ENCODE measurements around the gene MICALL2.
A peak's percentile ranks its signal among the peaks of the same experiment; 100 is the strongest.

Gene MICALL2

DNA sequence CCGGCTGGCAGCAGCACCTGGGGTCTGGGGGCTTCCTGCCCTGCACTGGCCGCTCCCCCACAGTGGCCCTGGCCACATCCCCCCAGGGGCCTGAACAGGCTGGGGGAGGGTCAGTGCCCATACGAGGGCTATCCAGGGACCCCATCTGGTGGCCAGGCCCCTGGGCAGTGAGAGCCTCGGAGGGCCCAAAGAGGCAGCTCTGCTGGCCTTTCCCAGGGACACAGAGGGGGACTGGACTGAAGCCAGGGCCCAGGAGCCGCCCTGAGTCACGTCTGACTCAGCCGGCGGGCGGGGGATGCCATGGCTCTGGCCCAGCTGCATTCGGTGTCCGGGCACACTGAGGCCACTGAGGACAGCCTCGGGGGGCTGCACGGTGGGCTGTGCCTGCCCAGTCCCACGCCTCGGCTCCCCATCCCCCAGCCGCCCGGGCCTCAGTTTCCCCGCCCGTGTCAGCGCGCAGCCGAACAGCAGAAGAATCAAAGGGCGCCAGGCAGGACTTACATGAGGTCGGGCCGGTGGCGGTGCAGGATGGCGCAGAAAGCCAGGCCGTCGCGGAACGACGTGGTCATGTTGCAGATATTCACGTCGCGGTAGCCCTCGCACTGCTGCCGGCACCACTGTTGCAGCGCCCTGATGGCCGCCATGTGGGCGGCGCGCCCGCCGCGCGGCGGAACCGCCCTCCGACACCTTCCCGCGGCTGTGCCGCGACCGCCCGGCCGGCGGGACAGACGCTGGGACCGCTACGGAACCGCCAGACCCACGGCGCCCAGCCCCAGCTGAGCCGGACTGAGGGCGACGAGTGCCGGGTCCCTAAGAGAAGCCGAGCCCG is at the start of gene MICALL2:
TSS of gene MICALL2 (minus strand) at position 788 of the 829 bp plus-strand sequence. CDS start at position 644, 144 bp downstream.
- Histone ChIP-seq H3K27me3 (peaks cover 22% of the 10 kb centered on the region), H3K4me2 (peak within 1 kb of the TSS; percentile 99), H3K27ac (no peak within 1 kb of the TSS), H3K9me3 (no peaks in the 10 kb centered on the region), H4K20me1 (peaks cover 25% of the 10 kb centered on the region), H3K36me3 (no peaks in the 10 kb centered on the region), H3K9ac (peak within 1 kb of the TSS; percentile 75), H3K4me1 (peaks cover 69% of the 10 kb centered on the region), H3K4me3 (peak within 1 kb of the TSS; percentile 71)
- no peak for TF ChIP-seq Cebpa-rat (IDR thresholded peaks at IDR 0.05)

DNA sequence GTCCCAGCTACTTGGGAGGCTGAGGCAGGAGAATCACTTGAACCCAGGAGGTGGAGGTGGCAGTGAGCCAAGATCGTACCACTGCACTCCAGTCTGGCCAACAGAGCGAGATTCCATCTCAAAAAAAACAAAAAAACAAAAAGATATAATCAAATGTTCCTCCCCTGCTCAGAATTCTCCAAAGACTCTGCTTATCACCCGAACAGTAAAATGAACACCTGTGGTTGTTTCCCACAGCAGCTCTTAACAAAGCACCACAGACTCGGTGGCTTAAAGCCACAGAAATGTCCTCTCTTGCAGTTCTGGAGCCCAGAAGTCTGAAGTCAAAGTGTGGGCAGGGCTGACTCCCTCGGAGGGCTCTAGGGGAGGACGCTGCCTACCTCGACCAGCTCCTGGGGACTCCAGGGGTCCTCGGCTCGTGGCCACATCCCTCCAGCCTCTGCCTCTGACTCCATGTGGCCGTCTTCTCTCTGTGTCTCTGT is 49.0 kb upstream of the MICALL2 start:
- TF ChIP-seq Cebpa-rat (IDR thresholded peaks at IDR 0.05), result no peak
- Histone ChIP-seq H3K27ac (peak overlapping the region; percentile 100), H3K36me3 (peaks cover 7% of the 10 kb centered on the region), H3K4me2 (peak overlapping the region; percentile 98), H4K20me1 (peaks cover 9% of the 10 kb centered on the region), H3K4me1 (peaks cover 81% of the 10 kb centered on the region), H3K9ac (peak overlapping the region; percentile 100), H3K27me3 (no peaks in the 10 kb centered on the region), H3K4me3 (peak overlapping the region; percentile 72), H3K9me3 (no peaks in the 10 kb centered on the region)

DNA sequence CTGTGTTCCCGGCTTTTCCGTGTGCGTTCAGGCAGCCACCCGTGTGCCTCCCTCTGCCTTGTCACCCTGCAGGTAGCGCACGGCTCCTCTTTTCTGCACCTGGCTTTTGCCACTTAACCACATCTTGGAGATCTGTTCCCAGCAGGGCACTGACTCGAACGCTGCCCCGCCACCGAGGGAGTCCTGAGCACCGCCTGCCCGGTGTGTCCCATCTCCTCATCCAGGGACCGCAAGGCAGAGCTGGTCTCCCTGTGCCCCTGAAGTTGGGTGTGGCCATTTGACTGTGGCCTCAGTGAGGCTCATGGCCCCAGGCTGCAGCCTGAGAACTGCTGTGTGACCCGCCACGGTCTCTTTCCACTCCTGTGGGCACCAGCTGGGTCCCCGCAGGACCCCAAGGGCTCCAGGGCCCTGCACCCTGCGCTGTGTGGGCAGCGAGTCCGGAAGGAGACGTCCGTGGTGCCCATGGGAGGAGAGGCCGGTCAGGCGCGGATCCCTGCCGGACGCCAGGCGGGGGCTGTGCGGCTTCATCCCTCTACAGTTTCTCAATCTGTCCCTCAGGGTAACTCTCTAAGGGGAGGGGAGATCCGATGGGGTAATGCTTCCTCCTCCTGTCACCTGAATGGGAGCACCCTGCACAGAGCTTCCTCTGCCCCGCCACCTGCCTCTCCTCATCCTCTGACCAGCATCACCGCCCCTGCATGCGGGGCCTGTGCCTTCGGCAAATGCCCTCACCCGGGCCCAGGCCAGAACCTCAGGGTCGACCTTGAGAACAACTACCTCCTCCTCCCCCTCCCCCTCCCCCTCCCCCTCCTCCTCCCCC is 46.7 kb upstream of the MICALL2 start:
- peak overlapping the region; percentile 94 for H3K27ac ChIP-seq
- TF ChIP-seq Cebpa-rat (IDR thresholded peaks at IDR 0.05), result no peak

DNA sequence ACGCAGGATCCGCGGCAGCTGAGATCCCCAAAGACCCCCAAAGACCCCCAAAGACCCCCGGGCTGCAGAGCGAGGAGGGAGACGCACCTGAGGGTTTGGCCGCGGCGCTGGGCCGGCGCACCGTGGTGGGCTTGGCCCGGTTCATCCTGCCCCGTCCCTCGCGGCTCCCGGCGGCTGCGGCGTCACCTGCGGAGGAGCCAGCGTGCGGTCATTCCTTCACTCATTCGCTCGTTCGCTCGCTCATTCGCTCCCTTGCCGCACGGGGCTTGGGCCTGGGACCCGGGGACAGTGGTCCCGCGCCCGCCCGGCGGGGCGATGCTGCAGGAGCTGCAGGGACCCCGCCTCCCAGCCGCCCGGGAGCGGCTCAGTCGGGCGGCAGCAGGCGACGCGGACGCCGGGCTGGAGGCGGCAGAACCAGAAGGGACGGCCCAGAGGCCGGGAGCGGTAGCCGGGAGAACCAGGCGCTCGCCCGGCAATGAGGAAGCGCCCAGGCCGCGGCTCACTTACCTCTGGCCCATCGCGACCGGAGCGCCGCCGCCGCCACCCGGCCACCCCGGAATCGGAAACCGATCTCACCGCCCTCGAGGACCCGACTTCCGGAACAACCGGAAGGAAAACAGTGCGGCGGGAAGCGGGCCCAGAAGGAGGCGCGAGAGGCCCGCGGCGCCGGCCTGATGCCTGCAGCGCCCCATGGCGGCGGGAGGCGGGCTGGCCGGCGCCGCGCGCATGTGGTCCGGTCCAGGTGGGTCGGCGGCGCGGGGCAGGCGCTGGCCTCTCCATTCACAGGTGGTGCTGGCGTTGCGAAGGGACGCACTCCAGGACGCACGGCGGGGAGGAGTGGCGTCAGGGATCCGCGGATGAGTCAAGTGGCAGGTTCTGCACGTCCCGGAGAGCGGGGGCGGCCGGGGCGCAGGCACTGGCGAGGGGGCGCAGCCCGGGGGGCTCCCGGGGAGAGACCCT is 44.8 kb upstream of the MICALL2 start, which contains the start of gene INTS1:
TSS of gene INTS1 (minus strand) at position 574 of the 960 bp plus-strand sequence. CDS start at position 145, 429 bp downstream.
- Histone ChIP-seq H3K9ac (peak within 1 kb of the TSS; percentile 90), H3K4me1 (peaks cover 74% of the 10 kb centered on the region), H3K36me3 (peaks cover 50% of the 10 kb centered on the region), H3K9me3 (no peaks in the 10 kb centered on the region), H3K27ac (peak within 1 kb of the TSS; percentile 94), H3K4me2 (peak within 1 kb of the TSS; percentile 100), H3K27me3 (no peaks in the 10 kb centered on the region), H4K20me1 (peaks cover 51% of the 10 kb centered on the region), H3K4me3 (peak within 1 kb of the TSS; percentile 95)
- no peak for TF ChIP-seq Cebpa-rat (IDR thresholded peaks at IDR 0.05)

More for the DNA sequence above, 46.7 kb upstream of the MICALL2 start:
- Histone ChIP-seq H3K9me3 (no peaks in the 10 kb centered on the region), H3K4me3 (peak overlapping the region; percentile 95), H3K4me2 (peak overlapping the region; percentile 100), H3K27me3 (no peaks in the 10 kb centered on the region), H3K4me1 (peaks cover 81% of the 10 kb centered on the region), H4K20me1 (peaks cover 32% of the 10 kb centered on the region), H3K36me3 (peaks cover 31% of the 10 kb centered on the region), H3K9ac (peak overlapping the region; percentile 90)

DNA sequence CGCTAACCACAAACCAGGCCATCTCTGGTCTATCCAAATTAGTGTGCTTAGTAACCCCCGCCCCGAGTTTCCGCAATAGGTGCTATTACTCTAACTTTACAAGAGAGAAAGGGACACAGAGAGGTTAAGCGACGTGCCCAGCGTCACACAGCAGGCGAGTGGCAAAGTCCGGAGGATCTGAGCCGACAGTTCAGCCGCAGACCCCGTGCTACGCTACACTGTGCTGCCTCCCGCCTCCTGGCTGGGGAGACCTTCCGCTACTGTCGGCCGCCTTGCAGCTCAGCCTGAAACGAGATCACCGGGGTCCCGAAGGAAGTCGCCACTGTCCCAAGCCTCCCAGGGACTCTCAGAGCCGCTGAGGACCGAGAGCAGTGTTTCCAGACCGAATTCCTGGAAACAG is 44.1 kb upstream of the MICALL2 start:
- Histone ChIP-seq H4K20me1 (peaks cover 54% of the 10 kb centered on the region), H3K4me1 (peaks cover 67% of the 10 kb centered on the region), H3K36me3 (peaks cover 56% of the 10 kb centered on the region), H3K4me2 (peak overlapping the region; percentile 100), H3K4me3 (peak overlapping the region; percentile 95), H3K9ac (peak overlapping the region; percentile 90), H3K27me3 (no peaks in the 10 kb centered on the region), H3K9me3 (no peaks in the 10 kb centered on the region), H3K27ac (peak overlapping the region; percentile 92)
- no peak for TF ChIP-seq Cebpa-rat (IDR thresholded peaks at IDR 0.05)

DNA sequence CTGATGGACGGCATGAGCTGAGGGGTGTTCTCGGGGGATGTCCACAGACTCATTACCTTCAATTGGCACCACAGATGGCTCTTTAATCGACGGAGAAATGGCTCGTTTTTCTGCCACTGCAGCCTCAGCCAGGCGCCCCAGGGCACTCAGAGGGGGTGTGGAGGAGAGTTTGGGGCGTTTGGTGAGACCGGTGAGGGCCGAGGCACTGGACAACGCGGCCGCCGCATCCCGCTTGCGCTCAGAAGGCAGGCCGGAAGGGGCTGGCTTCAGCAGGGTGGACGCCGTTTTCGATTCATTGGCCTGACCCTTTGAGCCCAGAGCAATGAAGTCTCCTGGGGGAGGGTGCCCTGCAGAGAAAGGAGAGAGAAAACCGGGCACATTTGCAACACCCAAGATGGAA is 43.6 kb upstream of the MICALL2 start:
- no peak for TF ChIP-seq Cebpa-rat (IDR thresholded peaks at IDR 0.05)
- Histone ChIP-seq H3K27ac (no peak overlapping the region), H3K27me3 (no peaks in the 10 kb centered on the region), H3K4me1 (peaks cover 61% of the 10 kb centered on the region), H3K4me3 (peak overlapping the region; percentile 95), H3K36me3 (peaks cover 61% of the 10 kb centered on the region), H3K9ac (peak overlapping the region; percentile 90; the same call in 1 of the 2 replicates), H4K20me1 (peaks cover 59% of the 10 kb centered on the region), H3K9me3 (no peaks in the 10 kb centered on the region), H3K4me2 (peak overlapping the region; percentile 100)

DNA sequence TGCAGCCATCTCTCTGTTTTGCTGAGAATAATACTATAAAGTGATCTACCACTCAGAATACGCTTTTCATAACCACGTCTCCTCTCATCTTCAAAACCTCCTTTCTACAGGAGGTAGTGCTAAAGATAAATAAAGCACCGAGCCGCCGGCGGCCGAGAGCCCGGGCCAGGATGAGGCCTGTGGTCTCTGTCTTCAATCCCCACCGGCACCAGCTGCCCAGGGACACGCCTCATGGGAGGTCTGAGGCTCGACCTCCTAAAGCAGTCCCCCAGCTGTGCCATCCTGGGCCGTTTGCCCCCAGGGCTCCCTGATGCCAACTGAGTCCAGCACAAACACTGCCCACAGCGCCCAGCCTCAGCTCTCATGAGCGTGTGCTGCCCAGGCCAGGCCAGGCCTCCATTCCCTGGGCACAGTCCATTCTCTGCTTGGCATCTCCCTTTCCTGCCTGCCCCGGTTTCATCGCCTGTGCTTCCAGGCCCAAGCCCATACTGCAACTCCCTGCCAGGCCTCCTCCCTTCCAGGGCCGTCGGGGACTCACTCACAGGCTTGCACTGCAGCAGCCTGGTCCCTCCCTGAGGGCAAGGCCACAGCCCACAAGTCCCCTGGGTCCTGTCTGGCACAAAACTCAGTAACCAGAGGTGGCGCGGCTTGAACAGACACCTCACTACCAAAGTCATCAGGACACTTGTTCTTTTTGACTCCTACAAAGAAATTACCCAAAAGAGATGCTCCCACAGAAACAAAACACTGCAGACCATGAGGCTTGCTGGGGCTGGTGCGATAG is 42.4 kb upstream of the MICALL2 start:
- Histone ChIP-seq H3K27ac (peak overlapping the region; percentile 63), H3K27me3 (no peaks in the 10 kb centered on the region), H3K9me3 (no peaks in the 10 kb centered on the region), H4K20me1 (peaks cover 70% of the 10 kb centered on the region), H3K36me3 (peaks cover 73% of the 10 kb centered on the region), H3K4me2 (peak overlapping the region; percentile 100), H3K4me3 (peak overlapping the region; percentile 53), H3K4me1 (peaks cover 56% of the 10 kb centered on the region), H3K9ac (peak overlapping the region; percentile 71)
- TF ChIP-seq Cebpa-rat (IDR thresholded peaks at IDR 0.05), result no peak

DNA sequence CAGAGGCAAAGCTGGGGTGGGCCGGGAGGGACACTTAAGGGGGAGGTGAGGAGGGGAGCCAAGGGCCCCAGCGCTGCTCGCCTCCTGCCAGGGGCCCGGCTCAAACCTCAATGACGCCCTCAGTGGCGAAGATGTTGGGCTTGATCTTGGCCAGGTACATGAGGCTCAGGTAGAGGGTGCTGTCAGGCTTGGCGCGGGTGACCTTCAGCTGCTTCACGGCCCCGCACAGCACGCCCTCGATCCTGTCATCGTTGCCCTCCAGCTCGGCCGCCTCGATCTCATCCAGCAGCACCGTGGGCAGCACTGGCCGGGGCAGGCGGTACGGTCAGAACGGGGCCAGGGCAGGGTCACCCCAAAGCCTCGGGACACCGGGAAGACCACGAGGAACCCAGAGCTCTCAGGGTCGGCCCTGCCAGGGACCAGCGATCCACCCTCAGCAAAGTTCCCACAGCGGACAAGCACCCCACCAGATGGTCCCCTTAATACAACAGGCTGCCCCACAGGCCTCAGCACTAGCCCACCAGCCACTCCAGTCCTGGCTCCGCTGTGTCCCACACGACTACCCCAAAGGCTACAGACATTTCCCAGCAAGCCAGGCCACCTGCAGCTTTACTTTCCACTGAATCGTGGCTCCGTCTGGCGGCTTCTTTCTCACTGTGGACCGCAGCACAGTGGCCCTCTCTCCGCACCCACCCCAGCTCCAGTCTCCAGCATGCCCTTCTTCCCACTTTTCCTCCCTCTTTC is 41.0 kb upstream of the MICALL2 start:
- H3K36me3 ChIP-seq, result peaks cover 87% of the 10 kb centered on the region
- H3K4me1 ChIP-seq, result peaks cover 46% of the 10 kb centered on the region
- peak overlapping the region; percentile 100; the same call in 1 of the 2 replicates for H3K4me2 ChIP-seq
- no peaks in the 10 kb centered on the region for H3K27me3 ChIP-seq
- no peak overlapping the region for H3K4me3 ChIP-seq
- H3K9me3 ChIP-seq, result no peaks in the 10 kb centered on the region
- no peak for TF ChIP-seq Cebpa-rat (IDR thresholded peaks at IDR 0.05)
- no peak overlapping the region for H3K9ac ChIP-seq
- no peak overlapping the region for H3K27ac ChIP-seq
- peaks cover 85% of the 10 kb centered on the region for H4K20me1 ChIP-seq
